Liver (tissue), 9 donors: Measurements from ENCODE around the gene KBTBD13. TPM values are rescaled to one million over a fixed set of nuclear protein-coding genes. Genes with fewer than 3 reads are reported as not detected.

Experiments used
- DNase-seq: peaks from one replicate; pipeline ENCODE4 v3.0.0-alpha.2; 2017; ENCODE audit warnings: low spot score
- H3K27ac ChIP-seq, 2 donors: one replicate each; pipeline ENCODE4 v1.7.0; 2013; ENCODE audit warnings: inconsistent platforms in 2 of 2, low read length in 2 of 2, control low read depth in 1 of 2, low read depth in 1 of 2, mild to moderate bottlenecking in 1 of 2
- H3K27me3 ChIP-seq, 4 donors: one replicate each; pipeline versions ENCODE4 v1.6.1 to v1.7.0; 2013; ENCODE audit warnings: low read length in 3 of 4, inconsistent platforms in 1 of 4, mild to moderate bottlenecking in 1 of 4, moderate library complexity in 1 of 4; ENCODE audit not compliant: control insufficient read depth in 4 of 4, insufficient read depth in 4 of 4
- H3K36me3 ChIP-seq, 4 donors: one replicate each; pipeline versions ENCODE4 v1.6.1 to v1.7.0; 2013; ENCODE audit warnings: low read length in 3 of 4, mild to moderate bottlenecking in 3 of 4, low read depth in 1 of 4, moderate library complexity in 1 of 4; ENCODE audit not compliant: control insufficient read depth in 4 of 4, insufficient read depth in 3 of 4
- H3K4me1 ChIP-seq, 4 donors: one replicate each; pipeline versions ENCODE4 v1.6.1 to v1.7.0; 2013; ENCODE audit warnings: low read length in 3 of 4, mild to moderate bottlenecking in 3 of 4, moderate library complexity in 1 of 4; ENCODE audit not compliant: control insufficient read depth in 4 of 4, insufficient read depth in 4 of 4
- H3K4me3 ChIP-seq, 3 donors: one replicate each; pipeline versions ENCODE4 v1.6.1 to v1.7.0; 2013; ENCODE audit warnings: low read length in 3 of 3, control low read depth in 1 of 3, low read depth in 1 of 3, mild to moderate bottlenecking in 1 of 3
- H3K9ac ChIP-seq, 2 donors: one replicate each; pipeline ENCODE4 v1.7.0; 2013; ENCODE audit warnings: low read length in 2 of 2, mild to moderate bottlenecking in 2 of 2, moderate library complexity in 2 of 2, control low read depth in 1 of 2, low read depth in 1 of 2
- H3K9me3 ChIP-seq, 4 donors: one replicate each; pipeline versions ENCODE4 v1.6.1 to v1.7.0; 2013; ENCODE audit warnings: low read length in 3 of 4; ENCODE audit not compliant: control insufficient read depth in 4 of 4
- ATF3 ChIP-seq: IDR thresholded peaks from 2 replicates; pipeline ENCODE4 v1.6.1; 2016; ENCODE audit warnings: antibody characterized with exemption
- FOXA2 ChIP-seq: IDR thresholded peaks from 2 replicates; pipeline ENCODE4 v1.6.1; 2016; ENCODE audit warnings: antibody characterized with exemption
- GABPA ChIP-seq, 2 donors: IDR thresholded peaks in 1 of 2; conservative IDR thresholded peaks in 1 of 2; 2 replicates each; pipeline ENCODE4 v1.6.1; 2016; ENCODE audit warnings: antibody characterized with exemption in 2 of 2, mild to moderate bottlenecking in 1 of 2, moderate library complexity in 1 of 2
- HNF4A ChIP-seq, 2 donors: conservative IDR thresholded peaks; 2 replicates each; pipeline ENCODE4 v1.6.1; 2016; ENCODE audit warnings: antibody characterized with exemption in 2 of 2, mild to moderate bottlenecking in 2 of 2
- HNF4G ChIP-seq: IDR thresholded peaks from 2 replicates; pipeline ENCODE4 v1.6.1; 2016; ENCODE audit warnings: antibody characterized with exemption
- MAX ChIP-seq: IDR thresholded peaks from 2 replicates; pipeline ENCODE4 v1.6.1; 2016; ENCODE audit warnings: antibody characterized with exemption
- NR2F2 ChIP-seq: IDR thresholded peaks from 2 replicates; pipeline ENCODE4 v1.6.1; 2016; ENCODE audit warnings: antibody characterized with exemption
- RAD21 ChIP-seq, 2 donors: IDR thresholded peaks; 2 replicates each; pipeline ENCODE4 v1.6.1; 2016; ENCODE audit warnings: antibody characterized with exemption in 2 of 2, mild to moderate bottlenecking in 2 of 2
- REST ChIP-seq: IDR thresholded peaks from 2 replicates; pipeline ENCODE4 v1.6.1; 2016; ENCODE audit warnings: antibody characterized with exemption, mild to moderate bottlenecking
- RXRA ChIP-seq, 2 donors: IDR thresholded peaks; 2 replicates each; pipeline ENCODE4 v1.6.1; 2017 to 2018; ENCODE audit warnings: antibody characterized with exemption in 2 of 2, mild to moderate bottlenecking in 1 of 2
- SP1 ChIP-seq: IDR thresholded peaks from 2 replicates; pipeline ENCODE4 v1.6.1; 2018; ENCODE audit warnings: antibody characterized with exemption, mild to moderate bottlenecking
- TAF1 ChIP-seq: conservative IDR thresholded peaks from 2 replicates; pipeline ENCODE4 v1.6.1; 2016; ENCODE audit warnings: antibody characterized with exemption, mild to moderate bottlenecking
- ZBTB33 ChIP-seq: IDR thresholded peaks from 2 replicates; pipeline ENCODE4 v1.6.1; 2016; ENCODE audit warnings: antibody characterized with exemption
- WGBS: extraction: QIAGEN DNeasy Blood & Tissue Kit; methylation state at CpG from one replicate; pipeline ENCODE4 v1.1.7; 2013; 5-methylcytosine and 5-hydroxymethylcytosine counted together
- polyA plus RNA-seq, 2 donors: library from polyadenylated mRNA; stranded (reverse) in 1 of 2; unstranded in 1 of 2; fragments of 200-250 nt in 1 of 2; fragments of >200 nt in 1 of 2; fragmentation: Nextera tagmentation in 1 of 2; extraction: Ambion mirVana in 1 of 2; gene quantifications; one replicate each; pipeline versions ENCODE4 v1.2.1 to v1.2.3, GENCODE V29; 2013 to 2015
- total RNA-seq, 2 donors: library from RNA; depleted of rRNA; stranded (reverse); fragments of >200 nt; gene quantifications; one replicate each; pipeline ENCODE4 v1.2.3, GENCODE V29; 2014
- donor health status: healthy.
- donor health status: healthy.
- donor health status: healthy.
- donor health status: healthy.
- donor health status: healthy.

Gene KBTBD13
- total and polyA plus RNA-seq, 4 donors: not detected

- H3K9ac ChIP-seq: no peak overlapping the region
- WGBS: 89% methylated on average over 6 of the region's 6 CpGs
- no peak for DNase-seq
- H3K27ac ChIP-seq: no peak overlapping the region
- peaks cover 0 to 8% (median 5%) of the 10 kb centered on the region in 4 donors for H3K36me3 ChIP-seq
- no peak overlapping the region for H3K4me3 ChIP-seq
- no peaks in the 10 kb centered on the region for H3K27me3 ChIP-seq
- no peaks in the 10 kb centered on the region for H3K9me3 ChIP-seq
- peaks cover 0 to 2% (median 0%) of the 10 kb centered on the region in 4 donors for H3K4me1 ChIP-seq
- no peak for TF ChIP-seq RAD21 (IDR thresholded peaks at IDR 0.05)
Measured at GRCh38 chr15:65106011-65106590, 29.6 kb downstream of the KBTBD13 start.

GRCh38 chr15:65110676-65111292, 34.2 kb downstream of the KBTBD13 start:
- Histone ChIP-seq H3K27ac (peak overlapping the region; percentile 70 to 74), H3K4me1 (peaks cover 0 to 2% (median 0%) of the 10 kb centered on the region in 4 donors), H3K36me3 (peaks cover 6 to 31% (median 17%) of the 10 kb centered on the region in 4 donors), H3K27me3 (no peaks in the 10 kb centered on the region), H3K9me3 (no peaks in the 10 kb centered on the region), H3K9ac (no peak overlapping the region), H3K4me3 (no peak overlapping the region)
- no peak for DNase-seq
- TF ChIP-seq NR2F2 (peak; percentile 32), RAD21 (IDR thresholded peaks at IDR 0.05) (no peak)
- WGBS: 65% methylated on average over 3 of the region's 3 CpGs

GRCh38 chr15:65115086-65115485, 38.5 kb downstream of the KBTBD13 start, which contains the start of gene UBAP1L:
Gene UBAP1L (minus strand): TSS chr15:65115200. CDS start chr15:65106215, 8,985 bp downstream.
- WGBS: 99% methylated on average over 2 of the region's 2 CpGs
- H3K27ac ChIP-seq: no peak within 1 kb of the TSS
- no peaks in the 10 kb centered on the region for H3K27me3 ChIP-seq
- peaks cover 9 to 63% (median 45%) of the 10 kb centered on the region in 4 donors for H3K36me3 ChIP-seq
- peaks cover 0 to 2% (median 0%) of the 10 kb centered on the region in 4 donors for H3K4me1 ChIP-seq
- DNase-seq: no peak
- H3K4me3 ChIP-seq: no peak within 1 kb of the TSS
- no peaks in the 10 kb centered on the region for H3K9me3 ChIP-seq
- H3K9ac ChIP-seq: no peak within 1 kb of the TSS
- no peak for TF ChIP-seq GABPA (IDR thresholded peaks at IDR 0.05 in 1 of 2, conservative IDR thresholded peaks at IDR 0.05 in 1 of 2)
- TF ChIP-seq HNF4G: no peak
- no peak for TF ChIP-seq ZBTB33
- no peak for TF ChIP-seq HNF4A (conservative IDR thresholded peaks at IDR 0.05)
- no peak for TF ChIP-seq ATF3
- no peak for TF ChIP-seq TAF1
- no peak for TF ChIP-seq RXRA (IDR thresholded peaks at IDR 0.05)
- TF ChIP-seq MAX: no peak
- no peak for TF ChIP-seq RAD21 (IDR thresholded peaks at IDR 0.05)
- TF ChIP-seq REST: no peak
- no peak for TF ChIP-seq FOXA2
- no peak for TF ChIP-seq SP1
